NCI-H2029 treated with DMSO at 0.1 percent for 48 hours (cell line): ENCODE results near the gene TMEFF2.

ENCODE experiments used
- DNase-seq: peaks from one replicate; lab custom pipeline; 2025; lab: John Stamatoyannopoulos, UW

The TMEFF2 gene

DNA sequence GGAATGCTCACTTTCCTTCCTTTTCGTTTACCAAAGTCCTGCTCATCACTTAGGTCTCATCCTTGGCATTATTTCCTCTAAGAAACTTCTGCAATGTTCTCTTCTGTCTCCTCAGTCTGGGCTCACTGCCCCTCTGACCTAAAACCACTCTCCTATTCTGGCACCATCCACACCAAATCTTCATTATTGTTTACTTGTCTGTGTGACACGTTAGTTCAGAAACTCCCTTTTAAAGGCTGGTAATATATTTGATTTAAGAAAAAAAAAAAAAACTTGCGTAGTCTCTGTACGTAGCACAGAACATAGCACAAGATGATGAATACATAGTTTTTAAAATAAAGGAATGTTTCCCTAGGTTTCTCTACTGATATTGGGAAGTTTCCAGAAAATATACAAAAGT, 229.0 kb downstream of the TMEFF2 start:
- no peak for DNase-seq

DNA sequence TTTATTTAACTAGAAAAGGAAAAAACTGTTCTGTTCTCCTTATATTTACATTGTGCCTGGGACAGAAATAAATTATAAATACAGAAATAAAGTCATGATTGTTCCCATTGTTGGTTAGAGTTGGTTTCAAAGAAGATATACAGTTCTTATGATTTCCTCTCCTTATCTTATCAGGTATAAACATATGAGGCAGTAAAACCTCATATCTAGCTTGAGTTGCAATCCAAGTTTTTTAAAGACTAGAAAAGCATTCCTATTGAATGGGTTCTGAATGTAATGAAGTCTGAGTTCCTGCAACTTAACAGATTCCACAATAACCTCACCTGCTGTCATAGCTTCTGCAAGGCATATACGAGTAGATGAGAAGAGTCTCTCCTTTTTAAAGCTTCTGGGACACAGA, 233.2 kb downstream of the TMEFF2 start:
- no peak for DNase-seq

DNA sequence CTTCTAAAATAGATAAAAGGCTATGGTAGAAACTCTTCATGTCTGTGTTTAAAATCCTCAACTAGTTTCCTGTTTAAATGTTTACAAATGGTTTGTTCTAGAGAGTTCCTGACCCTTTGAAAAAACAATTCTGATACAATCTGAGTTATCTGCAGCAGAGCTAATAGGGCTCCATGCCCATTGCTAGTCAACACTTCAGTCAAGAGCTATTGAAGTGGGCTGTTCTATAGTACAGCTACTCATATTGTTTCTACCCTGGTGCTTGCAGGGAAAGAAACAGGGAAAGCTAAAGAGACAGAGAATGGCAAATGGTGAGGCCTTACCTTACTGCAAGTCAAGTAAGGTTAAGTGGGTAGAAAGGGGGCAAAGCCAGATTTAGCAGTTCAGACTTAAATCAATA, 235.5 kb downstream of the TMEFF2 start:
- DNase-seq = peak; percentile 93

DNA sequence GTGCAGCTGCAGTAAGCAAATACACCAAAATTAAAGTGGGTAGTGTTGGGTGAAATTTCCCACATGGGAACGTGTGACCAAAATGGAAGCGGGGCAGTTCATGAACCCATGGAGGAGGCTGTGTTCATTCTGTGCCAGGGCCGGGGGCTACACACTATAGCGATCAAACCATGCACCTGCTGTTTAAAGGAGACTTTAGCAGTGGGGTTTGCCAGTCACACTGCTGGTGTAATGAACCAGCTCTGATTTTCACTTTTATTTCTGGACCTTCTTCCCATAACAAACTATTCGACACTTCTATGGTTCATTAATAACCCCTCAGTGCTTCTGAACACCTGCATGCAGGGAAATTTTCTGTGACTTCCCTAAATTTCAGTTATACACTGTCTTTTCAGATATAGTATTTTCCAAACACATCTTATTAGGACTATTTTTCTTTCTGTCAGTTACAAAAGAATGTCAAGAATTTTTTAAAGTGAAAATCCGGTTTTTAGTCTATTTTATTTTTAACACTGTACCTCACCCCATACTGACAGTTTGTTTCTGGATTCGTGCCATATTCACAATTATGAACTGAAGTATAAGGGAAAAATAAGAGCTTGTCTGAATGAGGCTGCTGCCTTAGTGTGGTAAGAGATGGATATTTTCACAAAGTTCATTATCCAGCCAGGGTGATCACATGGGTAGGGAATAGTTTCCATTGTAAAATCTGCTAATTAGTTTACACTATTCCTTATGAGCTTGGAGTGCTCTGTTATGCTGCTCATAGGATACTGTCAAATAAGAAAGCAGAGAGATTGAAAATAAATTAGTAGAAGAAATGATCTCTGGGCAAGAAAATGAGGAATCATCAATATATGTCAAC, 236.5 kb downstream of the TMEFF2 start:
- DNase-seq = no peak

DNA sequence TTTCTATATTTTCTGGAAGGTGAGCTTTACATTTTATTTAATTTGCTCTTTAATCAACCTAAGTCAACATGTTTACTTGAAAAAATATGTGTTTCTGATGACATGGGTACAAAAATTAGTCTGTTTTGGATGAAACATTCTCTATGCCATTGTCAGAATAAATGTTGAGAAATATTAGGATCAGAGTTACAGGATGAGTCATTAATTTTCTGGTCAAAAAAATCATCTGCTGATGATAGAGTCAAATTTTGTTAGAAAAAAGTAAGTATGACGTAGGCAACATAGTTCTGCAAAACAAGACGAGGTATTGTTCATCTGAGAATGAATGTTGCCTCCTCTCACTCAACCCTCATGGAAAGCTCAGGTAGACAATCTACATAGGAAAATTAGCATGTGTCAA, 240.3 kb downstream of the TMEFF2 start:
- DNase-seq = no peak

DNA sequence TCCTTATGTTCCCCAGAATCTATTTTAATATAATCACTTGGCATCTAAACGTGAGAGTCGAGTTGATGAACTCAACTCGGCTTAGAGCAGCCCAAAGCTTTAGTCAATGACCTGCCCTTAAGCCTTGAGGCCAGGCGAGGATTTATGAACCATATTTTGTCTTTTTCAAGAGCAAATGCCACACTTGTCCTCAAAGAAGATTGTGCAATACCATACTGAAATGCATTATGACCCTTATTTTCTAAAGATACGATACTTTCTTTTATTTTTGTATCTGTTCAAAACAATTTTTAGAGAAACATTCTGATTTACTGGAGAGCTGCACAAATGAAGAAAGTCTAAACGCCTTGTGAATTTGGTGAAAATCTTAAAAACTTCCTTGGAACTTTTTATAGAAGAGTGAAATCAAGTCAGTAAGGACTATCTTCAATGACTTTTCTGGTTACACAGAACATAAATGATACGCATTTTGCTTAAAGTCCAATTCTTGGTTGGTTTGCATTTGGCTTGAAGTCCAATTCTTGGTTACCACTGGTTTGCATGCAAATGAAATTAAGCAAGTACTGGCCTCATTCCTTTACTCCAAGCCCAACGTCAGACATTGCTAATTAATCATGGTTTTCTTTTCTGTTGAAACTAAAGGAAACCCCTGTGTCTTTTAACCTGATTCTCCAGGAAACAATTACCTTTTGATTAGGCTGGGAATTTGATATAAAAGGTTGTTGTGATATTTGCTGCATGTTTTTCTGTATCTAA, 242.0 kb downstream of the TMEFF2 start:
- no peak for DNase-seq

DNA sequence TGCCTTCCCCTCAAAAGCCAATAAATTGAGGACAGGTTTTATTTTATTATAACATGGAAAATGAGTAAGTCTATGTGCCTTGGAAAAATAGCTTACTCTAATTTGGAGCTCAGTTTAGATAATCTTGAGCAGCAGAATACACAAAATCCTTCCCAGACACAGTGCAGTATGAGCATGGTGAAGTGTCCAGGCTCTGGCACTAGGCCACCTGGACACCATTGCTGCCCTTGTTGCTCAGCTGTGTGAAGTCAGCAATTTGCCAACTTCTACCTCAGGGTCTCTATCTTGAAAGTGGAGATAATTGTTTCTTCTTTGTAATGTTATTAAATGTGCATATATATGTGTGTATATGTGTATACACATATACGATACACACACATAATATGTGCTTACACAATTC, 242.9 kb downstream of the TMEFF2 start:
- DNase-seq = no peak

DNA sequence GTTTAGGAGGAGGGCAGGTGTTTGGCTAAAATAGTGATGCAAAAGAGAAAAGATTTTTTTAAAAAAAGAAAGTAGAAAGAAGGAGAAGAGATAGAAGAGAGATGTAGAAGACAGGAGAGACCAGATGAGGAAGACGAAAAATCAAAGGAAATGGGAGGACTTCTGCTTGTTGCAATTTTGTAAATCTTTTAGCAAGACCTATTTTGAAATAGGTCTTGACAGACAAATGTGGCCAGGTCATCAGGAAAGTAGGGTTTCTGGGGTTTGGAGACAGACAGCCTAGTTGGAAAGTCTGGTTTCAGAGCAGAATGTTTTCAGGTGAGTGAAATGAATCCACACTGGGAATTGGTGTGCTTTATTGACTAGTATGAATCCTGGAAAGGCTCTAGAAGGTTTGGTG, 243.4 kb downstream of the TMEFF2 start:
- DNase-seq = no peak

DNA sequence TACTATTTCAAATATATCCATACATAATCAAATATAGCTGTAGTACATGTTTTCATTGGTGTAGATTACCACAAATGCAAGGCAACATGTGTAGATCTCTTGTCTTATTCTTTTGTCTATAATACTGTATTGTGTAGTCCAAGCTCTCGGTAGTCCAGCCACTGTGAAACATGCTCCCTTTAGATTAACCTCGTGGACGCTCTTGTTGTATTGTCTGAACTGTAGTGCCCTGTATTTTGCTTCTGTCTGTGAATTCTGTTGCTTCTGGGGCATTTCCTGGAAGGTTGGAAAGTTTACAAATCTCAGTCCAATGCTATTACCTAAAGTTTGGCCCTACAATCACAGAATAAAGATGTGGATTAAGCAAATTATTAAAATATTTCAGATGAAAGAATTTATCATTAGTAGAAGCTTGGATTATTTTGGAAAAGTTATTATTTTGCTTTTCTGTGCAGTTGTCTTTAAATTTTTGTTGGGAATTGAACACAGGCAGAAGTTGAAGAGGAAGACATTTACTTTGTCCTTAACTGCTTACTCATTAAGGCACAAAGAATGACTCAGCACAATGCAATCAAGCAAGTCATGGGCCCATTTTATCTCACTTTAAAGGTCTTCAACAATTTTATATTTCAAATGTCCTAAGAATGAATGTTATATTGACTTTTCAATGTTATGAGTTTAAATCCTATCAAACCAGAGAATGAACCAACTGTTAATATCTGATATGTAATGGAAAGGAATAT, 244.4 kb downstream of the TMEFF2 start:
- DNase-seq = no peak

DNA sequence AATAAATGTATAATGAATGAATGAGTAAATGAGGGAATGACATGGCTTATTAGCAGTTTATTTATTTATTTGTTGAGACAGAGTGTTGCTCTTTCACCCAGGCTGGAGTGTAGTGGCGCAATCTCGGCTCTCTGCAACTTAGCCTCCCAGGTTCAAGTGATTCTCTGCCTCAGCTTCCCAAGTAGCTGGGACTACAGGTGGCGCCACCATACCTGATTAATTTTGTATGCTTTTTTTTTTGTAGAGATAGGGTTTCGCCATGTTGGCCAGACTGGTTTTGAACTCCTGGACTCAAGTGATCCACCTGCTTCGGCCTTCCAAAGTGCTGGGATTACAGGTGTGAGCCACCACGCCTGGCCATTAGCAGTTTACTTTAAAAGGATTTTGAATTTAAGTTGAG, 247.5 kb downstream of the TMEFF2 start:
- DNase-seq = no peak

DNA sequence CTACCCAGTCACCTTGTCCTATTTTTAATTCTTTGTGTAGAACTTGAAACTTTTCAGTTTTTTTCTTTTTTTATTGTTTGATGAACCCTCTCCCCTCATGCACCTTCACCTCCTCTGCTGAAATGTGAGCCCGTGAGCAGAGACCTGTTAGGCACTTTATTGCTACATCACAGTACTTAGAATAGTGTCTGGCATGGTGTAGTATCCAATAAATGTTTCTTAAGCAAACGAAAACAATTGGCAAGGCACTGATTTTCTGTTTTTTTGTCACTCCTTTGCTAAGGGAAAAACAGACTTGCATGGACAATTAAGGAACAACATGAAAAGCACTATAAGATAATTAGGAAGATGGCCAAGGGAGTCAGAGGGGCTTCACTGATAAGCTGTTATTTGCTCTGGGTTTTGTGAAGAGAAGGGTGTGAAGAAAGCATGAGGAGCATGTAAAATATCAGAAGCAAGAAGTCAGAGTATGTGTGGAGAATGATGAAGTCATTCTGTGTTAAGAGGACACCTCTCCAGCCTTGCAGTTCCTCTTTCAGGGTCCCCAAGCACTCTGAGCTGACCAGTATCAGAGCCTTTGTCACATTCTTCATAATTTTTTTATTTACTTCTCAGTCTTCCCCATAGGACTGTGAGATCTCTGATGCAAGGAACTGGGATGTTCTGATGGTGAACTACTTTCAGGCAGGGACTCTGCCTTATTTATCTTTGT, 248.1 kb downstream of the TMEFF2 start:
- no peak for DNase-seq

DNA sequence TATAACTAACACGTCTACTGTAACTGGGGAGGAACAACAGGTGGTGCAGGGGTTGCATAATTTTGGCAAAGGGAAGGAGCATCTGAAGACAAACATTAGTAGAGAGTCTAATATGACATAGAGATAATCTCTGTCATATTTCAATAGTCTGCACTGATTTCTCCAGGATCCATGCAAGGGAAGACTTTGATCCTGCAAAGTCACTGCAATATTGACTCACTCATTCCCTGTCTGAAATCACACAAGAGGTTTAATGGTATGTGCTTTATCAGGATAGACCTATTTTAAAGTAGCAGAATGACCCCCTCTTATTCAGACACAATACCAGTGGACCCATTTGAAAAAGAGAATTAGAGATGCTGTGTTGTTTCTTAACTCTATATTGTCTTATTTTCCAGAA, 249.1 kb downstream of the TMEFF2 start:
- no peak for DNase-seq

DNA sequence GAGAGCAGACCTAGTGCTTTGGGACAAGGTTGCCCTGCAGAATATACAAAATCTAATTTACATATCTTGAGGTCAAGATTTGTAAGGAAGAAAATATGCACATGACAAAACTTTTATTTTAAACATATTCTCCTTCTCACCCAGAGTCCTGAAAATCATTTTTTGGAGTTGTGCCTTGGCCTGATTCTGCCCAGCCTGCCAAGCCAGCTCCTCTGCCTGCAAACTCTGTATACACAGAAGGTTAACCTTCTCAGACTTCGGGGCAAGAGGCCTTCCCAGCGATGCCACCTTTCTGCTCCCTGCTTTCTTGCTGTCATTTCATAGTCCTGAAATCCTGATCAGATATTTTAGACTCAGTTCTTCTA, 252.0 kb downstream of the TMEFF2 start:
- DNase-seq = no peak

DNA sequence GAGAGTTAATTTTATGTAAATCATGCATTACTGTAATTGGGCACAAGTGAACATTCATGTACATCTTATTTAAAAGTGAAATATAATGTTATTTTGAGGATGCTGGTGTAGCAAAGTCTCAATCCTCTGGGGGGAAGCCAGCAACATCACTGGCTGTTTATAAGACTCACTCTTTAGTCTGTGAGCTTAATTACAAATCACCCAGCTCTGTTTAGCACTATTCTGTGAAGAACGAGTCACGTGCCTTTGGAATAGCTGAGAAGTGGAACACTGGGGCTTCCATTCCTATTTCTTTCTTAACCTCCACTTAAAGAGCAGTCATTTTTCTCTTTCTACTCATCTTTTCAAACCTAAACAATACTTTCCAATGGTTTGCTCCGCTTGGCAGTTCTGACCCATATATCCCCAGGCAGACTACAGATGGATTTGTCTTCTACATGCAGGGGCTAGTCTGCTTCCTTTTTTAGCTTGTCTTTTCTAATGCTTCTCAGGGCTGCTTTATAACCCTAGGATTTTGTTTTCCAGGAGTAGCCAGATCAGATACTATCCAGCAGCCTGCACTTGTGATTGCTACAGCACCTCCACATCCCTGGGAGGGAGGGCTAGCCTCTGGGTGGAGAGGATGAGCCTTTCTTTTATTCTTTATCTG, 252.5 kb downstream of the TMEFF2 start:
- DNase-seq = no peak

DNA sequence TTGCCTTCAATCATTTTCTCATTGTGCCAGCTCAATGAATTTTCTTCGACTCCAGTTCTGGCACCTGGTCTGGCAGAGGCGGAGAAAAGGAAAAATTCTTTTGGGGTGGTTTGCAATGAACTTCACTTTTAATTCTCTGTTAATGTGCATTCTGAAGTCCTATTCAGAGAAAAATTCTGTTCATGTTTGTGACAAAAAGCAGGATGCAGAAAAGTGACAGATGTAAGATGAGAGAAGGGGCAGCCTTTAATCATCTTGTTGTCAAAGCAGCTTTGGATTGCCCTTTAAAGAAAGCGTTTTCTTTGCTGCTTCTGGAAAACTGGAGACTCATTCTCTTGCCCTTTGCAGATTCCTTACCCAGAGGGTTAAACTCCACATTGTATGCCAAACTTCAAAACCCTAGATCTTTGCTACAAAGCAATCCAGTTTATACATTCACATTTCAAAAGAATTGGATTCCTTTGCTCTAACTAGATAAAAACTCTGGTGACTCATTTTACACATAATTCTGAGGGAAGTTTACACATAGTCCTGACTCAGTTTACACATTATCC, 253.3 kb downstream of the TMEFF2 start:
- DNase-seq = no peak

DNA sequence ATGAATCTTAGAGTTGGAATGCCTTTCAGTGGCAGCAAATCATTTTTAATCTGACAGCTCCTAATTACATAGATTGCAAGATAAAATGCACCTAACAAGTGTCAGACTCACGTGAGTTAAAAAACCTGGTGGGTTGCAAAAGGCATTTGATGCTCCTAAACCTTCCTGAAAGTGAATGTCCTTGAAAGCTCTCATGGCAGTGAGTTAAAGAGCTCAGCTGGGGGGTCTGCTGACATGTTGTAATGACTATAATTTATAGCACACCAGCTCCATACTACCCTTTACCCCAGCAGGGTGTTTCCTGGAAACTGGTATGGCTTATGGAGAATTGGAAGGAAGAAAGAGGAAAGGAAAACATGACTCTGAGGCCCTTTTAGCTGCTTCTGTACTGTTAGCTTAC, 256.0 kb downstream of the TMEFF2 start:
- no peak for DNase-seq

DNA sequence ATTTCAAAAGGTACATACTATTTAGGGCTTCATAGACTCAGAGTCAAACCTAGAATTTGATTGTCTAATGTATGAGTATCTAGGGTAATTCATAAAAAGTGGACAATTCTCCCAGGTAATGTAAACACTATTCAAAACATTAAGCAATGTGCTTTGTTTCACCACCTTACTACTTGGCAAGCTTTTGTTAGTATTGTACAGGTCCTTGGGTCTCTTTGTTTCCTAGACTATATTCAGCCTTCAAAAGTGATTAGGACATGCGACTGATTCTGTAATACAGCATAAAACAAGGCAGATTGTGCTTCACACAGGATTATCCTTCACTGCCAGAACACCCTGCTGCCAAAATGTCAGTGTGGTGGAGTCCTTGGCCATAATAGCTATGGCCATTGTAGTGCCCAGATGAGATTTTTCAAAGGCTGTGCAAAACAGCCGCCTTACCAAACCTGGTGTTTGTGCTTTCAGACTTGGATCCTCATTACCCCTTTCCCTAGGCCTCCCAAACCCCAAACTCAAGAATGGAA, 257.8 kb downstream of the TMEFF2 start:
- DNase-seq = peak; percentile 14

DNA sequence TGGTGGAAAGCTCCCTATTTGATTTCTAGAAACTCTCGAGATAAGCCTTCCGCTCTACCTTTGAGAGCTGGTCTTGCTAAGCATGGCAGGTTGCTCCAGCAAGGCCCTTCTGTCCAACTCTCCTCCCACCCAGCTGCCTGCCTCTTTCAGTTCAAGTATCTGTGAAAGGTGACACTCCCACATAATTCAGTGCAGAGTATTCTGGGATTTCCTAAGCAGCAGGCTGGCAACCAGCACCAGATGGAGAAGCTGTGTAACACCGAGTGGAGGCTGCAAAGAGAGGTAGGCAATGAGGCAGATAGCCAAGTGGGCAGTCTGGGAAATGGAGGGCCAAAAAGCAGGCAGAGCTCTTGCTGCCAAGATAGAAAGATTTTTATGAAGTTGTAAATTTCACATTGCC, 259.5 kb downstream of the TMEFF2 start:
- DNase-seq = peak; percentile 95

DNA sequence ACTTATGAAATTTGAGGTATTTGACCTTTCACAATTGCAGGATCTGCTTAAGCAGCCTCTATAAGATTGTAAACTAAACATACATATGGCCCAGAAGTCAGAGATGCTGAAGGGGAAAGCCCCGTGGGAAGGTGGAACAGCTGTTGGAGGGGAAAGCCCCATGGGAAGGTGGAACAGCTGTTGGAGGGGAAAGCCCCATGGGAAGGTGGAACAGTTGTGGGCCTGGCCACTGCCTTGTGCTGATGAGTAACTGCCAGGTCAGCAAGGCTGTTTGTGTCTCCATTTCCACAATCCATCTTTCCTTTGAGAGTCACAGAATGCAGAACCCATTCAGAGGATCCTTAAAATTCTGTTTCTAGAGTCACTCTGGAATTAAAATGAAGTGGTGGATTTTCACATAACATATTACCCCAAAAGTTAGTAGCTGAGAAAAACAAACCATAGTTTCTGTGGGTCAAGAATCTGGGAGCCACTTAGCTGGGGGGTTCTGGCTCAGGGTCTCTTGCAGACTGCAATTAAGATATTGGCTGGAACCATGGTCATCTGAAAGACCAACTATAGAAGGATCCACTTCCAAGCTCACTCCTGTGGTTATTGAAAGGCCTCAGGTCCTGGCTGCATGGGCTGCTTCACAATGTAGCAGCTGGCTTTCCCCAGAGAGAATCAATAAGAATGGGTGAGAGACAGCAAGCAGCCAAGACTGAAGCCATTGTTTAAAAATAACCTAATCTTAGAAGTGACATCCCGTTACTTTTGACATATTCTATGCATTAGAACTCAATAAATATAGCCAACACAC, 261.2 kb downstream of the TMEFF2 start:
- DNase-seq = no peak

DNA sequence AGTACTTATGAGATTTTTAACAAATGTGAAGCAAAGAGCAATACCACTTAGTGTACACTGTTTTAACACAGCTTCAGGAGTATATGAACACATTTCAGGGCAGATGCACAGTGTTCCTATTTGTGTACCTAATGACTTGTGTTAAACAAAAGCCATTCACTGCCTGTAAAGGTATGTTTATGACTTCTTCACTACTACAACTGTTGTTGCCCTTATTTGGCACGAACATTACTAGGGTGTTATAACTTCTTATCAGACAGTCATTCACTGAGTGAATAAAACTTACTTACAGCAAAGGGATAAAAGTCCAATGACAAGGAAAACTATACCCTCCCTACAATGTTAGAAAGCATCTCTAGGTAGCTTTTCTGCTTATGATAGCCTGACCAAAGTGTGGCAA, 262.4 kb downstream of the TMEFF2 start:
- no peak for DNase-seq
